Mucosa of gallbladder (tissue), 1 donor: Measurements from ENCODE around the gene PSMG4. TPM values are rescaled to one million over a fixed set of nuclear protein-coding genes. Genes with fewer than 3 reads are reported as not detected.

Experiments
- DNase-seq: peaks from one replicate; pipeline ENCODE4 v3.0.0-alpha.2; 2020; ENCODE audit warnings: low spot score
- total RNA-seq: library from RNA; stranded (reverse); gene quantifications from one replicate; pipeline ENCODE4 v1.2.1, GENCODE V29; 2021
- donor health status: DM: no; HTN: no; CAD: no.

Gene PSMG4
- total RNA-seq, 1 donor from 2014 or later, result 19.3 TPM

GRCh38 chr6:3276174-3277167 lies 17.7 kb downstream of the PSMG4 start:
- no peak for DNase-seq

GRCh38 chr6:3277251-3277650 lies 18.5 kb downstream of the PSMG4 start:
- no peak for DNase-seq

- DNase-seq, result no peak
Observed at GRCh38 chr6:3277851-3278416, 19.2 kb downstream of the PSMG4 start.

DNA sequence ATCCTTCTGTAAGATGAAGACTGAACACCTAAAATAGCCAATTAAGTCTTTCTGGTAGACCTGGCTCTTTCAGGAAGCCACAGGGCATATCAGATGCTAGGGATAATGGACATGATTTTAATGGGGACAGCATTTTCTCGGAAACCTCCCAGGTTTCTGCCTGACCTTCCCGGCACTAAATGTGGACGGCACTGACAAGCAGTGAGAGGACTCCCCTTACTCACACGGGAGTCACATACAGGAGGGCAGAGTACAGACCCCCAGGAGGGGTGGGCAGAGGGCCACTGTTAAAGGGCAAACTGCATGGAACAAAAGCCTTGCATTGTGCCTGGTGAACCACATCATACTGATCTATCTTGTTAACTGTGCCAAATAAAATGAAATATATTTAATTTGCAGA lies 19.9 kb downstream of the PSMG4 start:
- DNase-seq, result no peak

DNA sequence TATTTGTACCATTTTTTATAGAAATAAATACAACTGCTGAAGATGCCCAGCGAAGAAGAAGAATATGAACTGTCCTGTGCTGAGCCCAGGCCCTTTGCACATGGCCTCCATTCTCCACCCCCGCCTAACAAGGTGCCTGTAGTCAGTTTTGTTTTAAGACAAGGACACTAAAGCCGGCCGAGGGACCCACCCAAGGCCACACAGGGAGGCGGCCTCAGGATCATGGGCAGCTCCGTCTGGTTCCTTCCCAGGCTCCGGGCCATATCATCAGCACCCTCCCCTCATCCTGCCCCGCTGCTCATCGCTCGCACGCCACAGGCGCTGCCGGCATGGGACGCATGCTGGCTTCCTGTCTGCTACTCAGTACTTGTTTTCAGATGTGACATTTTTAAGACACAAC lies 21.3 kb downstream of the PSMG4 start:
- DNase-seq, result no peak

DNA sequence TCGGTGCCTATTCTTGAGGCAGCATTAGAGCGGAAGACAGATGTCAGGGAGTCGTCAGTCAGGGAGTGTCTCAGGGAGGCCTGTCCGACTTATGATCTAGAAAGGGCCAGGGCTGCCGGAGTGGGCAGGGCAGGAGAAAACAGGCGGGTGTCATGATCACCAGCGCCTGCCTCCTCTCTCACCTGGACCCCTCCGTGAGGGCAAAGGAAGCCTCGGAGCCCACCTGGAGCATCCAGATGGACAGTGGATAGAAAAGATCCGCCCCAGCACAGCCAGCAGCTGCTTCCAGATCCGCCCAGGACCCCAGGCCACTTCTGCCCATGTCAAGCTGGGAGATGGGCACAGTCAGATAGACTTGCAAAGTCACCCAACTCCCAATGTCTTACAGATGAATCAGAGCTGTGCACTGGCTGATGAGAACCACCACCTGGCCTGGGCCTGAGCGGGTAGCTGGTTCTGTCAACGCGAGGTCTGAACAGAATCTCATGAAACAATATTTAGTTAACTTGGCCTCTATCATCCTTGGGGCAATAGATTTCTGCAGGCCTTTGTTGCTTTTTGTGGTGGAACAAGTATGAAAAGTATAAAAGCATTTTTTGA lies 22.2 kb downstream of the PSMG4 start:
- DNase-seq, result no peak

DNA sequence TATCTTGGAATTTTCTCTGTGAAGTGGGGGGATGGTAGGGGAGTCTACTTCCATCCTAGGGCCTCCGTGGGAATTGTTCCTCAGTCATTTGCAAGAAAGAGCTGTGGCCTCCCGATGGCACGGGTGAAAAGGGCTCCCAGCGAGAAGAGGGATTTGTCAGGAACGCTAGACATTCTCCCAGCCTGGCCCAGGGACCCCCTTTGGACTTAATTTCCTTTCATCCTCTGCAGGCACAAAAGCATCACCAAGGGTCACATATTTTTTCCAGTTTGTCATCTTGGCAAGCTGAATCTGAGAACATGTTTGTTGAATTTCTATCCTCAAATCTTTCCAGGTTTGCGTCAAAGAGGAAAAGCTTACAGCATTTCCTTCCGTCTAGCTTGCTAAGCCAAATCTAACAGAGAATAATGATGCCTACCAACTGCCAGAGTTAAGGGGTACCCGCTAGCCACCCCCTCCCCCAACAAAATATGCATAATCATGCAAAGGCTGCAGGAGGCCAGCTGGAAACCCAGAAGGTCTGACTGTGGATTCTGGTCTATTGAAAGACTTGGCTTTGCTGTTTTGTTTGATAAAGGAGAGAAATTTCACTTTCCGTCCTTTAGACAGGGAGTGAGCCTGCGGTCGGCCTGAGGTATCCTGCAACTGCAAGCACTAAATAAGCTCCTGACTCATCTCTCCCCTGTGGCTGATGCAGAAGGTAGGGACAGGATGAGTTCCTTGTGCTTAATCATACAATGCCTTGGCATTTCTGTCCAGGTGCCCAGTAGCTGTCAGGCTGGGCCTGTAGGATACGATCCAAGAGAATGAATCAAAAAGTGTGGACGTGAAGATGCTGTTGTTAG lies 23.1 kb downstream of the PSMG4 start:
- DNase-seq, result no peak

DNA sequence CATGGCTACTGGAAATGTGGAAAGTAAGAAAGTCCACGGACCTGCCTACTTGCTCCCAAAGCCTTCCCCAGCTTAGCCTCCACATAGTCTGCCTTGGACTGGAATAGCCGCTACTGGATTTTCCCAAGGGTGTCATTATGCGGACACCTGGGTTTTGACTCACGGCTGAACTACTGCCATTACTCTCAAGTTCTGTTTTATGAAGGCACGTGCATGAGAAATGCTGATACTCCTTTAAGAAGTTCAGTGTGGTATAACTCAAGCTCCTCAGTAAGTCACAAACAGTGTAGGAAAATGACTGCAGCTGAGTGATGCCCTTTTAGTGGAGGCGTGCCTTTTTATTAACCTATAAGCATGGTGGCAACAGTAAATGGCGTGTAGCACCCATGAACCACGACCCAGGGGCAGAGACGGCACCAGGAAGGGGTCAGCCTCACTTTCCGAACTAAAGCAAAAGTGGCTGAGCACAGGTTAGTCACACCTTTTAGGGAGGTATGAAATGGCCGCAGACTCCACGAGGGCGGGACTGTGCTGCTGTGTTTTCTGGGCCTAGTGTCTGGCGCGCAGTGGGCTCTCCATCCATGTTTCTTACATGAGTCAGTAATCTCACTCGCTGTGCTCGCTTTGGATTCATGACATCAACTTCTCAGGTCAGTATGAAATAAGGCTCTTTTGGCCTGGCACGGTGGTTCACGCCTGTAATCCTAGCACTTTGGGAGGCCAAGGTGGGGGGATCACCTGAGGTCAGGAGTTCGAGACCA lies 23.9 kb downstream of the PSMG4 start:
- DNase-seq, result no peak

GRCh38 chr6:3283241-3283640 lies 24.5 kb downstream of the PSMG4 start:
- no peak for DNase-seq

DNA sequence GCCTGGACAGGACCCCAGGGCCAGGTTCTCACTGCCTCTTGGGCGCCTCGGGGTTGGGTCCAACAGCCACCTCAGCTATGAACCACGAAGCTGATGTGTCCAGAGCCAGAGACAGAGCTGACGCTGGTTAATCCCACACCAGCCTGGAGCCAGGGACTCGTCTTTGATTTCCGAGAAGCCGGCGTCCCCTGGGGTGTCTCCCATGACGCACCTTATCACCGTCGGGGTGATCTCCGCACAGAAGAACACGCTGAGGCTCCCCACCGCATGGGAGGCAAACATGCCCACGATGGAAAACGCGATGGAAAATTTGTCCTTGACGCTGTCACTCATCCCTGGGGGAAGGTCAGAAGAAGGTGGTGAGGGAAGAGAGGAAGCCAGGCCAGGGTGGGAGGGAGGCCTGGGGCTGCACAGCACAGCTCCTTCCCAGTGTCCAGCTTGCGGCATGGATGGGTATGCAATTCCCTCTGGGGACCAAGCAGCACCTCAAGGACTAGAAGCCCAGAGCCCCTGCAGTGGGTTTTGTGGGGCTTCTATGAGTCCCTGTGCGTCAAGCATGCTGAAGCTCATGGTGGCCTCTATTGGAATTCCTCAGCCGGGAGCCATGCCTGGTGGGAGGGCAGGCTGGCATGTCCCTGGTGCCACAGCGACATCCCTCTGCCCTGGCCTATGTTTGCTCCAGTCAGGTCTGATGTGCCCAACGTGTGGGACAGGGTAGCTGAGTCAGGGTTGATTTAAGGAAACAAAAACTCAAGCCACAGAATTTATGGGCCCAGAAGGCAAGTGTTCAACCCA lies 25.1 kb downstream of the PSMG4 start:
- DNase-seq, result no peak

DNA sequence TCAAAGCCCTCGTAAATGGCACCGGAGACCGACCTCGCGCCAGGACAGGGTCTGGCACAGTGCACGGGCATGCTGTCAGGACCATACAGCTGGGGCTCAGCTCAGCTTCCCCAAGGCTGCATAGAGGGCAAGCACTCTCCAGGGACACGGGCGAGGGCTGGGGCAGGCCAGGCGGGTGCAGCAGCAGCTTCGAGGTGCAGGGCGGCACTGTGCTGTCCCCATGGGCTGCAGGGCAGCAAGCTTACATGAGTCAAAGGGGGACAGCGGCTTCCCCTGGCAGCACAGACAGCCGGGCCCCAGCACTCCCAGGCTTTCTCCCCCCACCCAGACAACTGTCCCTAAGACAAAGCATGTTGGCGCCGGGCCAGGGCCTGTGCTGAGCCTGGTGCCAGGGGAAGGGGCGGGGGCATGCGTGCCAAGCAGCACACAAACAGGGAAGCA lies 25.7 kb downstream of the PSMG4 start:
- DNase-seq, result no peak

DNA sequence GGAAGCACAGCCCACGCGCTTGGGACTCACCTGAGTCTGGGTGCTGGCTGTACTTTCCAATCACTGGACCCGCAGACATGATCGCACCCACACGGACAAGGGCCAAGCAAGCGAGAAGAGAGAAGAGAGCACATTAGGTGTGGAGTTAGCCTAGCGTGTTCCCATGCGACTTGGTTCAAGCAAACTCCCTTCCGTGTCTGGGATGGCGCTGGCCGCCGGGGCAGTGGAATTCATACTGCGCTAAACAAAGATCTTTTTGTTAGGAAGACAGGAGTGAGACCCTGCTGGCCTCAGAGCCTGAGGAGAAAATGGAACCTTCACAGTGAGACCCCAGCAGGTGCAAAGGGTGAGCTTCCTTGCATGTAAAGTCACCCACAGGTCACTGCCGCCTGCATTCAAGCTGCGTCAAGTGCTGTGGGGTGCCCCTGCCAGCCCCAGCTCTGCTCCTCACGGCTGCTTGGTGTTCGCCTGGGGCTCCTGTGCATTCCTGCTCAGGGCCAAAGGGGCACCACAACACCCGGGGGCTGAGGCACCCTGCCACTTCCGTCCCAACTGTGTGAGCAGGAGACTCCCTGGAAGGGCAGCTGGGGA lies 26.4 kb downstream of the PSMG4 start:
- no peak for DNase-seq

DNA sequence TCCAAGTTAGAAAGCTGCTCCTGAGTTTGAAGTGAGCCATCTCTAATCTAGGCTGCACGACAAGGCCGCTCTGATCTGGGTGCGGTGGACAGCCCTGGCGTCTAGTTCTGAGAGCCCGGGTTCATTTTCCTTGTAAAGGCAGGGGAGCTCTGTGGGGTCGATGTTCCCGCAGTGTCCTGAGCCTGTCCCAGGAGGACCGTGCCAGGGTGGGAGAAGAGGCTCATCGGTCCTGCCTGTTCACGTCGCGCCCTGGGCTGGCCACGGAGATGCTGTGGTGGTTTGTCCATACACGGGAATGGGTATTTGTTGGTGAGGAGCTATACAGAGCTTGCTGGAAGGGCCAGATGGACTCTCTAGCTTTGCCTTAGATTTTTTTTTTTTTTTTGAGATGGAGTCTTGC lies 27.0 kb downstream of the PSMG4 start:
- no peak for DNase-seq

DNA sequence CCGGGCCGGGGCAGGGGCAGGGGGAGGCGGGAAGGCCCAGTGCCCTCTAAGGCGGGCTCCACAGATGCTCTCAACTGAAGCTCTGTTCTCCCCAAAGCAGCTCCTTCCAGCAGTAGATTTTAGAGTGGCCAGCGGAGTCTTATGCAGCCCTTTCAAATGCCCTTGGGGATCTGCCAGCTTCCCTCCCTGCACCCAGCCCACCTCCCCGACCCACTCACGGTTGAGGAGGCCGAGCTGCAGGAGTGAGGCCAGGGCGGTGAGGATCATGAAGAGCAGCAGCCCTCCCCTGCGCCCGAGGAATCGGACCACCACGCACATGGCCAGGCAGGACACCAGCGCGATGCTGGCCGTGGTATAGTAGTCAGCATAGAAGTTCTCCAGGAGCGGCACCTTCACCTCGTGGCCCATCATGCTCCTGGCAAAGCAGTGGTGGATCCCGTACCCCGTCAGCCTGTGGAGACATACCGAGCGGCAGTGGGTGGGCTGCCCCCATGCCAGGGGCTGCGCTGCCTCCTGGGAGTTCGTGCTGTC lies 28.0 kb downstream of the PSMG4 start:
- no peak for DNase-seq

- no peak for DNase-seq
Observed at GRCh38 chr6:3287308-3287707, 28.6 kb downstream of the PSMG4 start.

DNA sequence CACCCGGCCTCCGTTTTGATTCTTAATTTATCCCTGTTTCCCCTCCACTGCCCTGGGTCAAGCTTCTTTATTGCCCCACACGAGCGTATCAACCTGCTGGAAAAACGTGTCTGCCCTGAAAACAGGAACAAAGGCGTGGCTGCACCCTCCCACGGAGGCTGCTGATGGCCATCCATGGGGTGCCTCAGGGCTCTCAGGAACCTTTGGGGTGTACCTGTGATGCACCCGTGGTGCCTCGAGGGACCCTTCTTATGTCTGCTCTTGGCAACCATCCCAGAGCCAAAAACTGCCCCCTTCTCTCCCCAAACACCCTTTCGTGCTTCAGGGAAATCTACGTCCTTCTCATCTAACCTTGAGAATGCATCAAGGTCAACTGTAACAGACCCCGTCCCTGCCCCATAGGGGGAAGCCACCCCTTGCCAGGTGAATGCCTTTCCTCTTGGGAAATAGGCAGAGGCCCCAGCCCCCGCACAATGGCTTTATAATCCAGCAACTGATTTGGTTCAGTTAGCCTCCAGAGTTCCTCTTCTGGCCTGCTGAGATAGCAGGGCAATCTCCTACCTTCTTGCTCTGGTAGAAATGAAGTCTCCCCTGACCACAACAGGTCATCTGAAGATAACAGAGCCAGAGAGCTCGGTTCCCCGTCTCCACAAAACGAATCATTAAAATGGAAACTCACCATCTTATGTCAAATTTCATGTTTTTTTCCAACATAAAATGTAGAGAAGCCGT lies 29.4 kb downstream of the PSMG4 start:
- no peak for DNase-seq

GRCh38 chr6:3288711-3289663 lies 30.2 kb downstream of the PSMG4 start:
- DNase-seq, result no peak

- DNase-seq, result no peak
Observed at GRCh38 chr6:3289664-3290055, 30.9 kb downstream of the PSMG4 start.
